ENCODE results near the gene TMEM140. TPM values are rescaled to one million over a fixed set of nuclear protein-coding genes. Genes with fewer than 3 reads are reported as not detected.

The TMEM140 gene
- total RNA-seq, 1 experiment from 2014 or later = 3.2 TPM

DNA sequence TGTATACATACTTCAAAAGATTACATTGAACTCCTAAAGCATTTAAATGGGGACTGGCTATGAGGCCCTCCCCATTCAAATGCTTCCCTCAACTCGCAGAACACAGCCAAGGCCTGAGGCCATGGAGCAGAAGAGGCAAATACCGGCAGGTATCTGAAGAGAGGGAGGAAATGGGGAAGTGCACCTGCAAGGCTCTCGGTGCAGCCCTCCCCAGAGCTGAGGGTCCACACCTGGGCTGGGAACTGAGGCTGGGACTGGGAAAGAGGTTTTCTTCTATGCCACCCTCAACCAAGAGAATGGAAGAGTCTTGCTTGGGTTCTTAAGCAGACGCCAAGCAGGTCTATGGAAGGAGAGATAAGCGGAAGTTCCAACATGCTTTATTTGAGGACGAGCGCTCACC is 35.6 kb downstream of the TMEM140 start:
- no peak overlapping the region for H3K4me3 ChIP-seq (ENCODE audit: low read depth in 2 of 2, low read length in 2 of 2)
- ChIA-PET CTCF (no interaction called here), POLR2A (no interaction called here)
- H3K27ac ChIP-seq (ENCODE audit: low read length) = no peak overlapping the region
- no peaks in the 10 kb centered on the region for H3K4me1 ChIP-seq (ENCODE audit: control insufficient read depth, insufficient read depth, low read length)
- H3K36me3 ChIP-seq (ENCODE audit: control insufficient read depth, insufficient read depth, low read length) = no peaks in the 10 kb centered on the region
- intact Hi-C loops (cut with micrococcal nuclease; ENCODE audit: unreplicated experiment) (no loop called here), in situ Hi-C loops (cut with HindIII; ENCODE audit: low pct_unique_long_range_greater_than_20kb, low sequenced_read_pairs) (no loop called here)
- BruUV-seq (replicated peaks) = no TSS peak
- no peak for TF ChIP-seq TCF7L2 (IDR thresholded peaks at IDR 0.05; ENCODE audit: low read depth, low read length)
- TF ChIP-seq, protein P1, sequence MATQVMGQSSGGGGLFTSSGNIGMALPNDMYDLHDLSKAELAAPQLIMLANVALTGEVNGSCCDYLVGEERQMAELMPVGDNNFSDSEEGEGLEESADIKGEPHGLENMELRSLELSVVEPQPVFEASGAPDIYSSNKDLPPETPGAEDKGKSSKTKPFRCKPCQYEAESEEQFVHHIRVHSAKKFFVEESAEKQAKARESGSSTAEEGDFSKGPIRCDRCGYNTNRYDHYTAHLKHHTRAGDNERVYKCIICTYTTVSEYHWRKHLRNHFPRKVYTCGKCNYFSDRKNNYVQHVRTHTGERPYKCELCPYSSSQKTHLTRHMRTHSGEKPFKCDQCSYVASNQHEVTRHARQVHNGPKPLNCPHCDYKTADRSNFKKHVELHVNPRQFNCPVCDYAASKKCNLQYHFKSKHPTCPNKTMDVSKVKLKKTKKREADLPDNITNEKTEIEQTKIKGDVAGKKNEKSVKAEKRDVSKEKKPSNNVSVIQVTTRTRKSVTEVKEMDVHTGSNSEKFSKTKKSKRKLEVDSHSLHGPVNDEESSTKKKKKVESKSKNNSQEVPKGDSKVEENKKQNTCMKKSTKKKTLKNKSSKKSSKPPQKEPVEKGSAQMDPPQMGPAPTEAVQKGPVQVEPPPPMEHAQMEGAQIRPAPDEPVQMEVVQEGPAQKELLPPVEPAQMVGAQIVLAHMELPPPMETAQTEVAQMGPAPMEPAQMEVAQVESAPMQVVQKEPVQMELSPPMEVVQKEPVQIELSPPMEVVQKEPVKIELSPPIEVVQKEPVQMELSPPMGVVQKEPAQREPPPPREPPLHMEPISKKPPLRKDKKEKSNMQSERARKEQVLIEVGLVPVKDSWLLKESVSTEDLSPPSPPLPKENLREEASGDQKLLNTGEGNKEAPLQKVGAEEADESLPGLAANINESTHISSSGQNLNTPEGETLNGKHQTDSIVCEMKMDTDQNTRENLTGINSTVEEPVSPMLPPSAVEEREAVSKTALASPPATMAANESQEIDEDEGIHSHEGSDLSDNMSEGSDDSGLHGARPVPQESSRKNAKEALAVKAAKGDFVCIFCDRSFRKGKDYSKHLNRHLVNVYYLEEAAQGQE (IDR thresholded peaks at IDR 0.05; ENCODE audit: insufficient read depth in 1 of 2, low read depth in 2 of 2, low read length in 1 of 2) = no peak
- TF ChIP-seq SIN3A (IDR thresholded peaks at IDR 0.05; ENCODE audit: borderline replicate concordance, insufficient read depth, low read depth, low read length) = no peak
- no peak for TF ChIP-seq POLR2AphosphoS5 (IDR thresholded peaks at IDR 0.05; ENCODE audit: low read depth, low read length)
- TF ChIP-seq, protein P2, sequence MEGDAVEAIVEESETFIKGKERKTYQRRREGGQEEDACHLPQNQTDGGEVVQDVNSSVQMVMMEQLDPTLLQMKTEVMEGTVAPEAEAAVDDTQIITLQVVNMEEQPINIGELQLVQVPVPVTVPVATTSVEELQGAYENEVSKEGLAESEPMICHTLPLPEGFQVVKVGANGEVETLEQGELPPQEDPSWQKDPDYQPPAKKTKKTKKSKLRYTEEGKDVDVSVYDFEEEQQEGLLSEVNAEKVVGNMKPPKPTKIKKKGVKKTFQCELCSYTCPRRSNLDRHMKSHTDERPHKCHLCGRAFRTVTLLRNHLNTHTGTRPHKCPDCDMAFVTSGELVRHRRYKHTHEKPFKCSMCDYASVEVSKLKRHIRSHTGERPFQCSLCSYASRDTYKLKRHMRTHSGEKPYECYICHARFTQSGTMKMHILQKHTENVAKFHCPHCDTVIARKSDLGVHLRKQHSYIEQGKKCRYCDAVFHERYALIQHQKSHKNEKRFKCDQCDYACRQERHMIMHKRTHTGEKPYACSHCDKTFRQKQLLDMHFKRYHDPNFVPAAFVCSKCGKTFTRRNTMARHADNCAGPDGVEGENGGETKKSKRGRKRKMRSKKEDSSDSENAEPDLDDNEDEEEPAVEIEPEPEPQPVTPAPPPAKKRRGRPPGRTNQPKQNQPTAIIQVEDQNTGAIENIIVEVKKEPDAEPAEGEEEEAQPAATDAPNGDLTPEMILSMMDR (IDR thresholded peaks at IDR 0.05) = no peak
- ATAC-seq (no peak), DNase-seq (ENCODE audit: low read depth, low spot score) (no peak)
- H3K9me3 ChIP-seq (ENCODE audit: control insufficient read depth, insufficient read depth, low read depth, low read length) = peaks cover 17% of the 10 kb centered on the region; the same call in 1 of the 2 replicates
- no peaks in the 10 kb centered on the region for H3K27me3 ChIP-seq (ENCODE audit: control insufficient read depth, insufficient read depth, low read length)

DNA sequence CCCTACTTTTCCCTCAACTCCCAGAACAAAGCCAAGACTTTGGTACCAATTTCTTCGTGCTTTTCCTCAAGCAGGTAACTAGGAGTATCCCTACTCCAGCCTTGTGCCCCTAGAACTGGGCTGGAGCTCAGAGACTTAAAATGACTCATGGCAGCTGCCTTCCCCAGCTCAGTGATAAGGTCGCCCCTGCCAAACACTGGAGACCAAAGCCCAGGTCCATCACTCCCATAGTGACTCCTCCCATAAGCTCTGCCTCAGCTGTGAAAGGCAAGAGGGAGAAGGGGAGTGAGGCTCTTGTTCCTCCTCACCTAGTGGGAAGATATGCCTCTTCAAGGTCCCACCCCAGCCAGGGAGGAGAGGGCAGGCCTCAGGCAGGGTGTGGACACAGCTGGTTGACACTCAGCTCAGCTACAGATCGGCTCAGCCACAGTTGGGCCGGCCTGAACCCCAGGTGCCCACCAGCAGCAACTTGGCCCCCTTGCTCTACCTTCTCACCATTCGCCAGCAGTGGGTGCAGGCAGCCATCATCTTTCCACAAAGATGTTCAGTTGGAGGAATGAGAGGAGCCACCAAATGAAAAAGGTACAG is 36.5 kb downstream of the TMEM140 start:
- no peaks in the 10 kb centered on the region for H3K4me1 ChIP-seq (ENCODE audit: control insufficient read depth, insufficient read depth, low read length)

More for the DNA sequence above, 36.5 kb downstream of the TMEM140 start:
- DNase-seq (ENCODE audit: low read depth, low spot score) (no peak), ATAC-seq (no peak)
- Histone ChIP-seq H3K27ac (ENCODE audit: low read length) (no peak overlapping the region), H3K36me3 (ENCODE audit: control insufficient read depth, insufficient read depth, low read length) (no peaks in the 10 kb centered on the region), H3K9me3 (ENCODE audit: control insufficient read depth, insufficient read depth, low read depth, low read length) (peaks cover 17% of the 10 kb centered on the region; the same call in 1 of the 2 replicates), H3K27me3 (ENCODE audit: control insufficient read depth, insufficient read depth, low read length) (no peaks in the 10 kb centered on the region), H3K4me3 (ENCODE audit: low read depth in 2 of 2, low read length in 2 of 2) (no peak overlapping the region)
- ChIA-PET CTCF (no interaction called here), POLR2A (no interaction called here)
- intact Hi-C loops (cut with micrococcal nuclease; ENCODE audit: unreplicated experiment) = no loop called here
- no peak for TF ChIP-seq POLR2AphosphoS5 (IDR thresholded peaks at IDR 0.05; ENCODE audit: low read depth, low read length)
- TF ChIP-seq, protein P2 (IDR thresholded peaks at IDR 0.05) = no peak
- TF ChIP-seq, protein P1 (IDR thresholded peaks at IDR 0.05; ENCODE audit: insufficient read depth in 1 of 2, low read depth in 2 of 2, low read length in 1 of 2) = no peak
- no peak for TF ChIP-seq TCF7L2 (IDR thresholded peaks at IDR 0.05; ENCODE audit: low read depth, low read length)
- TF ChIP-seq SIN3A (IDR thresholded peaks at IDR 0.05; ENCODE audit: borderline replicate concordance, insufficient read depth, low read depth, low read length) = no peak
- no TSS peak for BruUV-seq (replicated peaks)
- in situ Hi-C loops (cut with HindIII; ENCODE audit: low pct_unique_long_range_greater_than_20kb, low sequenced_read_pairs) = no loop called here

Measured in Panc1 (cell line).